ENCODE data around the gene MBNL3. TPM values are rescaled to one million over a fixed set of nuclear protein-coding genes. Genes with fewer than 3 reads are reported as not detected.

Gene MBNL3
- total and polyA plus RNA-seq, 2 experiments from 2014 or later, result 0.98 to 1.6 TPM

DNA sequence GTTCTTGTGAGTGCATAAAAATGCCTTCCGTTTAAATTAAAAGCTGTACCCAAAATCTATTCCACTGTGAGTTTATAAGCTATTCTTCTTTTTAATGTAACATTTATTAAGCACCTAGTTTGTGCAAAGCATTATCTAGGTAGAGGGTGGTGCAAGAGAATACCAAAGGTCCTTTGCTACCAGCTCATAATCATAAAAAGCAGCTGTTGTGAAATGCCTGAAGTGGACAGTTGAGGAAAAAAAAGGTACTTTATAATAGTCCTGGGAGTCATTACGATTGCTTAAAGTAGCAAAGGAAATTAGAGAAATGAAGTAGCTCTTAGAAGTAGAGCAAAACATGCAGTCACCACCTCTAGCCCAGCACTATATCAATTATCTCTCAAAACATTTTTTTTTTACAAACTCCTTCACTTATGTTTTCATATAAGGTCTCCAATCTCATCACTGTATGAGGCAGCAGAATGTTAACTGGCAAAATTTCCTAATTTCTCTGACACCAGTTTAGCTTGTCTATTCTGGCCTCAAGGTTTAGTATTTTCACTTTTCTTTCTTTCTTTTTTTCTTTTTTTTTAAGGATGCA is 2.1 kb downstream of the MBNL3 start:
- Histone ChIP-seq H3K27ac (no peak overlapping the region), H3K4me3 (no peak overlapping the region), H3K36me3 (no peaks in the 10 kb centered on the region), H3K27me3 (peaks cover 38% of the 10 kb centered on the region), H3K9me3 (ENCODE audit: low read depth) (no peaks in the 10 kb centered on the region), H3K4me1 (ENCODE audit: low read depth) (no peaks in the 10 kb centered on the region)
- TF ChIP-seq, protein P1, sequence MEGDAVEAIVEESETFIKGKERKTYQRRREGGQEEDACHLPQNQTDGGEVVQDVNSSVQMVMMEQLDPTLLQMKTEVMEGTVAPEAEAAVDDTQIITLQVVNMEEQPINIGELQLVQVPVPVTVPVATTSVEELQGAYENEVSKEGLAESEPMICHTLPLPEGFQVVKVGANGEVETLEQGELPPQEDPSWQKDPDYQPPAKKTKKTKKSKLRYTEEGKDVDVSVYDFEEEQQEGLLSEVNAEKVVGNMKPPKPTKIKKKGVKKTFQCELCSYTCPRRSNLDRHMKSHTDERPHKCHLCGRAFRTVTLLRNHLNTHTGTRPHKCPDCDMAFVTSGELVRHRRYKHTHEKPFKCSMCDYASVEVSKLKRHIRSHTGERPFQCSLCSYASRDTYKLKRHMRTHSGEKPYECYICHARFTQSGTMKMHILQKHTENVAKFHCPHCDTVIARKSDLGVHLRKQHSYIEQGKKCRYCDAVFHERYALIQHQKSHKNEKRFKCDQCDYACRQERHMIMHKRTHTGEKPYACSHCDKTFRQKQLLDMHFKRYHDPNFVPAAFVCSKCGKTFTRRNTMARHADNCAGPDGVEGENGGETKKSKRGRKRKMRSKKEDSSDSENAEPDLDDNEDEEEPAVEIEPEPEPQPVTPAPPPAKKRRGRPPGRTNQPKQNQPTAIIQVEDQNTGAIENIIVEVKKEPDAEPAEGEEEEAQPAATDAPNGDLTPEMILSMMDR (IDR thresholded peaks at IDR 0.05; ENCODE audit: low read depth, low read length), result no peak
- no peak for DNase-seq (ENCODE audit: low read depth in 1 of 2, low spot score in 1 of 2)

DNA sequence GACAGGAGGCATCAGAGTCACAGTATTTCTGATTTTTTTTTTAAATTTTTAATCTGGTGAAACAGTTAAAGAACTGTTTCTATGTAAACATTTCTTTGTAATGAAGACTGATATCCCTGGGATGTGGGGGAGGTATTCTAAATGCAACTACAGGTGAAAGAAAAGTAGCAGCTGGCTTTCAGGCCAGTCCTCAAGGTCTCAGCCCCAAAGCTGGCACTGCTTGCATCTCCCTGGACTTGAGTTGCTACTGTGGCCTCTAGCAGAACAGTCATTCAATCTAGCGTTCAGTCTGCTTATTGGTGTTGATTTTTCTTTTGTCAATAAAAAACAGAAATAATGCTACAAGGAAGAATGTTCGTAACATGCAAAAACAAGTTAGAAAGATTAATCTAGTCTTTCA is 4.9 kb downstream of the MBNL3 start:
- H3K27me3 ChIP-seq, result peaks cover 17% of the 10 kb centered on the region
- no peak for DNase-seq (ENCODE audit: low read depth in 1 of 2, low spot score in 1 of 2)
- no peak overlapping the region for H3K27ac ChIP-seq
- H3K9me3 ChIP-seq (ENCODE audit: low read depth), result no peaks in the 10 kb centered on the region
- TF ChIP-seq, protein P1 (IDR thresholded peaks at IDR 0.05; ENCODE audit: low read depth, low read length), result no peak
- no peak overlapping the region for H3K4me3 ChIP-seq
- H3K4me1 ChIP-seq (ENCODE audit: low read depth), result peaks cover 9% of the 10 kb centered on the region
- H3K36me3 ChIP-seq, result no peaks in the 10 kb centered on the region

- Histone ChIP-seq H3K27ac (no peak overlapping the region), H3K27me3 (peaks cover 16% of the 10 kb centered on the region), H3K9me3 (ENCODE audit: low read depth) (no peaks in the 10 kb centered on the region), H3K4me1 (ENCODE audit: low read depth) (peaks cover 9% of the 10 kb centered on the region), H3K36me3 (no peaks in the 10 kb centered on the region), H3K4me3 (no peak overlapping the region)
- DNase-seq (ENCODE audit: low read depth in 1 of 2, low spot score in 1 of 2), result no peak
- TF ChIP-seq, protein P1 (IDR thresholded peaks at IDR 0.05; ENCODE audit: low read depth, low read length), result no peak
Measured at GRCh38 chrX:132483488-132483887, 5.3 kb downstream of the MBNL3 start.

DNA sequence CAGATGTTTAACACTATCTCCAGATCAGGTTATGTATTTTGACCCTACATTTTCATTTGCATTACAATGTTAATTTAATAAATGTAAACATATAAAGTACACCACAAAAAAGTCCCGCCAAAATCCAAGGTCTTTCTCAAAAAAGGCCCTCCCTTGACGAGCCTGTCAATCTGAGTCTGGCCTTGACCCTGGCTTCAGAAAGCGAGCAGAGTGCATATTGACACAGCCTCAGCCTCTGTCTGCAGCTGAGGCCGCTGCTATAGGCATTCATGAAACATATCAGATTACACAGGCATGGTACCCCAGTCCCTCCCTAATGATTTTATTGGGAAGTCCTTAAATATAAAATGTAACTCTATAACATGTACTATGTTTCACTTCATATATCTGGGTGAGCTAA is 6.2 kb downstream of the MBNL3 start:
- TF ChIP-seq, protein P1 (IDR thresholded peaks at IDR 0.05; ENCODE audit: low read depth, low read length), result no peak
- DNase-seq (ENCODE audit: low read depth in 1 of 2, low spot score in 1 of 2), result no peak
- Histone ChIP-seq H3K4me1 (ENCODE audit: low read depth) (peaks cover 9% of the 10 kb centered on the region), H3K36me3 (no peaks in the 10 kb centered on the region), H3K9me3 (ENCODE audit: low read depth) (no peaks in the 10 kb centered on the region), H3K27me3 (peaks cover 8% of the 10 kb centered on the region), H3K27ac (no peak overlapping the region), H3K4me3 (no peak overlapping the region)

DNA sequence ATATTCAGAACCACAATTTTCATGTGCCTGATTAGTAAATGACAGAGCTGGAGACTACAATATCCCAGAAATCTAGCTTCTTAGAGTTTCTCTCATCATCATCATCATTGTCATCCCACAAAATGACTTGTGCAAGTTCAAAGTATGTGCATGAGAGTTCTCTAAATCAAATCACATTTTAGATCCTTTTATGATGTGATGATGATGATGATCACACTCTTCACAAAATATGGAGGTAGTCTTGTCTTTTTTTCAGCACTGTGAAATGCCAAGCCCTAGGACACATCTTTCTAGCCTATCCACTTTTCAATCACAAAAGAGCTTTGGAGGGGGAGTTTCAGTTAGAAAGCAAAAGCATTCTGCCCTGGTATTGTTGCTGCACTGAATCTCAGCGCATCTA is 7.4 kb downstream of the MBNL3 start:
- peaks cover 9% of the 10 kb centered on the region for H3K4me1 ChIP-seq (ENCODE audit: low read depth)
- TF ChIP-seq, protein P1 (IDR thresholded peaks at IDR 0.05; ENCODE audit: low read depth, low read length), result no peak
- H3K27ac ChIP-seq, result no peak overlapping the region
- H3K4me3 ChIP-seq, result no peak overlapping the region
- H3K36me3 ChIP-seq, result no peaks in the 10 kb centered on the region
- no peaks in the 10 kb centered on the region for H3K9me3 ChIP-seq (ENCODE audit: low read depth)
- H3K27me3 ChIP-seq, result no peaks in the 10 kb centered on the region
- no peak for DNase-seq (ENCODE audit: low read depth in 1 of 2, low spot score in 1 of 2)
